ENCODE results near the gene HAO2.

DNA sequence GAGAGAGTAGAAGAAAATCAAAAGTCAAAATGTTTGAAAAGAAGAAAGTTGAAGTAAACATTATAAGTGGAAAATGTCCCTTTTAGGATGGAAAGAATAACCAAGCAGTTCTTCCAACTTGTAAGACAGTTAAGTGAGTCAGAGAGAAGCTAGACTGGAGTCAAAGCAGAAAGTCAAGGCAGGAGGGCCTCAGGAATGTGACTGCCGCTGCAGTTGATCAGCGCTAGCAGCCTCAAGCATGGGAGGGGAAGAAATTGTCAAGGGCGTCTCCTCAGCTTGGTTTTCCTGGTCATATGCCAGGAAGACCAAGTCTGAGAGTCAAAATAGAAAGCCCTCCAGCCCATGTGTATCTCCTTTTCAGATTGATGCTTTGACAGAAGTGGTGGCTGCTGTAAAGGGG is 23.2 kb downstream of the HAO2 start:
- TF ChIP-seq, protein P1, sequence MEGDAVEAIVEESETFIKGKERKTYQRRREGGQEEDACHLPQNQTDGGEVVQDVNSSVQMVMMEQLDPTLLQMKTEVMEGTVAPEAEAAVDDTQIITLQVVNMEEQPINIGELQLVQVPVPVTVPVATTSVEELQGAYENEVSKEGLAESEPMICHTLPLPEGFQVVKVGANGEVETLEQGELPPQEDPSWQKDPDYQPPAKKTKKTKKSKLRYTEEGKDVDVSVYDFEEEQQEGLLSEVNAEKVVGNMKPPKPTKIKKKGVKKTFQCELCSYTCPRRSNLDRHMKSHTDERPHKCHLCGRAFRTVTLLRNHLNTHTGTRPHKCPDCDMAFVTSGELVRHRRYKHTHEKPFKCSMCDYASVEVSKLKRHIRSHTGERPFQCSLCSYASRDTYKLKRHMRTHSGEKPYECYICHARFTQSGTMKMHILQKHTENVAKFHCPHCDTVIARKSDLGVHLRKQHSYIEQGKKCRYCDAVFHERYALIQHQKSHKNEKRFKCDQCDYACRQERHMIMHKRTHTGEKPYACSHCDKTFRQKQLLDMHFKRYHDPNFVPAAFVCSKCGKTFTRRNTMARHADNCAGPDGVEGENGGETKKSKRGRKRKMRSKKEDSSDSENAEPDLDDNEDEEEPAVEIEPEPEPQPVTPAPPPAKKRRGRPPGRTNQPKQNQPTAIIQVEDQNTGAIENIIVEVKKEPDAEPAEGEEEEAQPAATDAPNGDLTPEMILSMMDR (conservative IDR thresholded peaks at IDR 0.05; ENCODE audit: low read length), result no peak
- TF ChIP-seq EZH2phosphoT487 (IDR thresholded peaks at IDR 0.05; ENCODE audit: borderline replicate concordance, low read depth, low read length), result no peak
